K562 (cell line): Measurements from ENCODE around the gene EML2. TPM values are rescaled to one million over a fixed set of nuclear protein-coding genes. Genes with fewer than 3 reads are reported as not detected.

Experiments used
- BACH1 ChIP-seq: fragments of 200-800 bp; sonication (Bioruptor generic); IDR thresholded peaks from 2 replicates; pipeline ENCODE4 v1.6.1; 2016; ENCODE audit warnings: missing genetic modification characterization, missing compliant biosample characterization
- GTF3C2 ChIP-seq: IDR thresholded peaks from 3 replicates; pipeline ENCODE4 v1.6.1; 2011; ENCODE audit warnings: borderline replicate concordance, mild to moderate bottlenecking, moderate library complexity; ENCODE audit not compliant: insufficient read length; ENCODE audit errors: extremely low read depth
- REST ChIP-seq, 2 experiments: fragments of 450-650 bp; formaldehyde crosslinking in 1 of 2; IDR thresholded peaks; 2 replicates each; pipeline versions ENCODE4 v1.4.0 to v1.6.1; 2014 to 2020; ENCODE audit warnings: mild to moderate bottlenecking in 2 of 2, borderline replicate concordance in 1 of 2, low read depth in 1 of 2
- SUPT5H ChIP-seq: fragments of 450-650 bp; IDR thresholded peaks from 2 replicates; pipeline ENCODE4 v1.6.1; 2016
- ZNF384 ChIP-seq: IDR thresholded peaks from 2 replicates; pipeline ENCODE4 v1.6.1; 2012; ENCODE audit warnings: low read depth, low read length, improper control_type of control experiment
- polyA plus RNA-seq, 8 experiments: library from polyadenylated mRNA; depleted of rRNA in 4 of 8; stranded (reverse) in 5 of 8; unstranded in 3 of 8; fragments of >200 nt; fragmentation: Nextera tagmentation in 2 of 8; fragmentation: Illumina TruSeq in 1 of 8; extraction: Ambion mirVana in 2 of 8; extraction: Trizol in 1 of 8; gene quantifications; 2 replicates each; pipeline versions ENCODE4 v1.2.1 to v1.2.3, GENCODE V29; 2011 to 2014; ENCODE audit warnings: inconsistent platforms in 1 of 8, missing spikeins in 1 of 8
- total RNA-seq, 7 experiments: library from RNA; depleted of rRNA in 6 of 7; stranded (reverse); fragments of >200 nt in 6 of 7; fragmentation: Illumina TruSeq in 2 of 7; extraction: Trizol in 2 of 7; gene quantifications; 2 replicates each; pipeline versions ENCODE4 v1.2.1 to v1.2.3, GENCODE V29; 2011 to 2021; ENCODE audit warnings: low replicate concordance in 1 of 7
- TF ChIP-seq, protein P1 (sequence below), 2 experiments: fragments of 450-650 bp in 1 of 2; sonication (generic) in 1 of 2; formaldehyde crosslinking in 1 of 2; IDR thresholded peaks; 2 replicates each; pipeline versions ENCODE4 v1.7.1 to v1.9.0; 2016 to 2022; ENCODE audit warnings: inconsistent platforms in 1 of 2, mild to moderate bottlenecking in 1 of 2, missing genetic modification reagents in 1 of 2

Gene EML2
- total and polyA plus RNA-seq, 9 of the 15 experiments (the other 6 are each of a cell fraction or from before 2014, with no cell fraction given): 2.6 to 69.6 (median 24.8) TPM

DNA sequence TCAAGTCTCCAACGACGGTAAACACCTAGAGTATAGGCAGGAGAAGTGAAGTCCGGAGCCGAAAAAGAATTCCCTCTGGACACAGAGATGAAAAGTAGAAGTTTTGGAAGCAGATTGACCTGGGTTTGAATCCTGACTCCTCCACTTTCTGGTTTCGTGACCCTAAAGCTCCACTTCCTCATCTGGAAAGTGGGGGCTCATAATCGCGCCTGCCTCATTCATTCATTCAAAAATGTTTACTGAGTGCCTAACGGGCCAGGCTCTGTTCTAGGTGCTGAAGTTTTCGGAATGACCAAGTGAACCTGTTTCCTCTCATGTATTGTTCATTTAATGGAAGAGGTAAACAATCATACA is 7.1 kb upstream of the EML2 start (continued):
- TF ChIP-seq, protein P1, sequence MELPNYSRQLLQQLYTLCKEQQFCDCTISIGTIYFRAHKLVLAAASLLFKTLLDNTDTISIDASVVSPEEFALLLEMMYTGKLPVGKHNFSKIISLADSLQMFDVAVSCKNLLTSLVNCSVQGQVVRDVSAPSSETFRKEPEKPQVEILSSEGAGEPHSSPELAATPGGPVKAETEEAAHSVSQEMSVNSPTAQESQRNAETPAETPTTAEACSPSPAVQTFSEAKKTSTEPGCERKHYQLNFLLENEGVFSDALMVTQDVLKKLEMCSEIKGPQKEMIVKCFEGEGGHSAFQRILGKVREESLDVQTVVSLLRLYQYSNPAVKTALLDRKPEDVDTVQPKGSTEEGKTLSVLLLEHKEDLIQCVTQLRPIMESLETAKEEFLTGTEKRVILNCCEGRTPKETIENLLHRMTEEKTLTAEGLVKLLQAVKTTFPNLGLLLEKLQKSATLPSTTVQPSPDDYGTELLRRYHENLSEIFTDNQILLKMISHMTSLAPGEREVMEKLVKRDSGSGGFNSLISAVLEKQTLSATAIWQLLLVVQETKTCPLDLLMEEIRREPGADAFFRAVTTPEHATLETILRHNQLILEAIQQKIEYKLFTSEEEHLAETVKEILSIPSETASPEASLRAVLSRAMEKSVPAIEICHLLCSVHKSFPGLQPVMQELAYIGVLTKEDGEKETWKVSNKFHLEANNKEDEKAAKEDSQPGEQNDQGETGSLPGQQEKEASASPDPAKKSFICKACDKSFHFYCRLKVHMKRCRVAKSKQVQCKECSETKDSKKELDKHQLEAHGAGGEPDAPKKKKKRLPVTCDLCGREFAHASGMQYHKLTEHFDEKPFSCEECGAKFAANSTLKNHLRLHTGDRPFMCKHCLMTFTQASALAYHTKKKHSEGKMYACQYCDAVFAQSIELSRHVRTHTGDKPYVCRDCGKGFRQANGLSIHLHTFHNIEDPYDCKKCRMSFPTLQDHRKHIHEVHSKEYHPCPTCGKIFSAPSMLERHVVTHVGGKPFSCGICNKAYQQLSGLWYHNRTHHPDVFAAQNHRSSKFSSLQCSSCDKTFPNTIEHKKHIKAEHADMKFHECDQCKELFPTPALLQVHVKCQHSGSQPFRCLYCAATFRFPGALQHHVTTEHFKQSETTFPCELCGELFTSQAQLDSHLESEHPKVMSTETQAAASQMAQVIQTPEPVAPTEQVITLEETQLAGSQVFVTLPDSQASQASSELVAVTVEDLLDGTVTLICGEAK (IDR thresholded peaks at IDR 0.05): 0 out of 2 replicates have a peak, but pooled peaks have one; percentile 6
- TF ChIP-seq, protein P1 (CRISPR knock-in tag; IDR thresholded peaks at IDR 0.05): no peak
- TF ChIP-seq ZNF384 (no peak), REST (IDR thresholded peaks at IDR 0.05; ENCODE audit: borderline replicate concordance) (peak; percentile 91), REST (CRISPR knock-in tag; IDR thresholded peaks at IDR 0.05; ENCODE audit: low read depth) (no peak), BACH1 (tag) (no peak), GTF3C2 (no peak), SUPT5H (no peak)
